ENCODE results near the gene PHACTR2.
"Not testable (repeated sequence)": the region's sequence is repeated elsewhere in the genome, so short reads cannot be mapped to it uniquely, and the experiment has no call there.

Gene PHACTR2

DNA sequence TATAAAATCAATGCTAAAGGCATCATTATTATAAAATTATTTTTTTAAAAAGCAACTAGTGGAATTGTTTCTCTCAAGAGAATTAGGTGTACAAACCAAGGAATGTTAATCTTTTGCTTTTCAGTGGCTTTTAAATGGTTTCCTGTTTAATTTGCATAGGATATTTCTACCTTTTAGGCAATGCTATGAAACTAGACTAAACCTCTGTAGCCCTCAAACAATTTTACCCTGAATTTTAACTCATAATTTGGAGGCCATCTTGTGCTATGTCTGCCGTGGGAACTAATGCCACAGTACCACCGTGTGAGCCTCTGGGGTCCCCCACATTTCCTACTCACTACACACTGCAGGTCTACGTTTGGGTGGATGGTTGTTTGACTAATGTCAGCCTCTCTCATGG is 20.6 kb downstream of the PHACTR2 start:
- no peak for DNase-seq (ENCODE audit: low read depth in 2 of 2, low spot score in 1 of 2)

DNA sequence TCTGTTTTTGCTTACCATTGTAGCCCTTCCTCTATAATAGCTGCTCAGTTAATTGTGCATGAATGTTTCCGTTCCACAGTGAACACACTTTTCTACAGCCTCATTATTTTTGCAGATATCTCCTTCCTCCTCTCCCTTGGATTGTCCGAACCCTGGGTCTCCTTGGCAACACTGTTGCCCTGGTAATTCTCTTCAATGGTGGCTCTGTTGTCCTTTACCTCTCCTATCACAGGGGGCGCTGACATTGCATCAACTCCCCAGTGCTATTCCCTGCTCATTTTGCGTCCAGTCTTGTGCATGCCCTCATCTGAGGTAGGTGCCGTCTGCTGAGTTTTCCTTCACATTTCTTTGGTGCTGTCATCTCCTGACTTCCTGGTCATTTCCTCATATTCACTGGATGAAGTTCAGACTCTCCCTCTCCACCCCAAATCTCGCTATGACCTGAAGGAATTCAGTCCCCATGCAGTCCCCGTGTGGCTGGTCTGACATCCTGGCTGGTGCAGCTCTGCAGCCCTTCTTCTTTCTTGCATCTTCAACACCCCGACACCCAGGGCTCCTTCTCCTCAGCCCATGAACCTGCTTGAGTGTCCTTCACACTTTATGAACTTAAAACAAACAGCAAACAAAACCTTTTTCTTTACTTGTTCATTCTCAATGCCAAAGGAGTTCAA is 21.1 kb downstream of the PHACTR2 start:
- no peak for DNase-seq (ENCODE audit: low read depth in 2 of 2, low spot score in 1 of 2)

DNA sequence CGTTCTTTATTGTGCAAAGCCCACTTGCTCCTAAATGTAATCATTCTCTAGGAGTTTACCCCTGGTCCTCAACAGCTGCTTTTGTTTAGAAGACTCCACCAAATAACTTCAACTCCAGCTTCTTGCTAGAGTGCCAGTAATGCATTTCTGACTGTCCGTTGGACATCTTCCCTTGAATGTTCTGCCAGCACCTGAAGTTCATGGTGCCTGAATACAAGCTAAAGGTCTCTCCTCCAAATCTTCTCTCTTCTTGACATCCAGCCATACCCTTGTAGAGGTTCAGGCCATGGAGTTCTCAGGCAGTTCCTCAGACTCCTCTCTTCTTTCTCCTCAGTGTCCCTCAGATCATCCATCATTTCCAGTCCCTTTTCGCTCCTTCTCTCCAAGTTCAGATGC is 21.7 kb downstream of the PHACTR2 start:
- DNase-seq (ENCODE audit: low read depth in 2 of 2, low spot score in 1 of 2): no peak

DNA sequence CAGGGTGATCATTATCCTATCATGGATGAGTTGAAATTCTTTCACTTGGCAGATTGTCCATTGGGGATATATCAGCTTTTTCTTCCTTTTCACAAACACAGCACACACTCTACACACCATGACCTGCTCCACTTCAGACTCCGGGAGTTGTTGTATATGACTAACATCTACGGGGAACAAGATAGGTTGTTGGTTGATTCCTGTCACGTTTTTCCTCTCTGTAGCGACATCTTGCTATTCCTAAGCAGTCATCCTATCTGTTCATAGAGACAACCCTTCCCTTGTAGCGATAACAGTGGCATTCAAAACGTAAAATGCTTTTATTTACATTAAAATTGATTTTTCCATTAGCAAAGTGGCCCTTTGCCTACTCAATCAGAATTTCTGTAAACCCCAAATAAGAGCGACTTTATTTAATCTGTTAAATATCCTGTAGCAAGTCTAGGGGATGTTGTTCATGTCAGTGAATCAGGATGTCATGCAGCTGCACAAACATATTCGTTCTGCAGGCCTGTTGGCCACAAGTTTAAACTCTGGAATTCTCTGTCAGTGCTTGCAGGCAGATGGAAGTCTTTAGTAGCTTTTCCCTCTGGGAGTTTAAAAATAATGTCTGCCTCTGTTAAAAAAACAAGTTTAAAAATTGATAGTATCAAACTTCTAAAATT is 23.1 kb downstream of the PHACTR2 start:
- no peak for DNase-seq (ENCODE audit: low read depth in 2 of 2, low spot score in 1 of 2)

DNA sequence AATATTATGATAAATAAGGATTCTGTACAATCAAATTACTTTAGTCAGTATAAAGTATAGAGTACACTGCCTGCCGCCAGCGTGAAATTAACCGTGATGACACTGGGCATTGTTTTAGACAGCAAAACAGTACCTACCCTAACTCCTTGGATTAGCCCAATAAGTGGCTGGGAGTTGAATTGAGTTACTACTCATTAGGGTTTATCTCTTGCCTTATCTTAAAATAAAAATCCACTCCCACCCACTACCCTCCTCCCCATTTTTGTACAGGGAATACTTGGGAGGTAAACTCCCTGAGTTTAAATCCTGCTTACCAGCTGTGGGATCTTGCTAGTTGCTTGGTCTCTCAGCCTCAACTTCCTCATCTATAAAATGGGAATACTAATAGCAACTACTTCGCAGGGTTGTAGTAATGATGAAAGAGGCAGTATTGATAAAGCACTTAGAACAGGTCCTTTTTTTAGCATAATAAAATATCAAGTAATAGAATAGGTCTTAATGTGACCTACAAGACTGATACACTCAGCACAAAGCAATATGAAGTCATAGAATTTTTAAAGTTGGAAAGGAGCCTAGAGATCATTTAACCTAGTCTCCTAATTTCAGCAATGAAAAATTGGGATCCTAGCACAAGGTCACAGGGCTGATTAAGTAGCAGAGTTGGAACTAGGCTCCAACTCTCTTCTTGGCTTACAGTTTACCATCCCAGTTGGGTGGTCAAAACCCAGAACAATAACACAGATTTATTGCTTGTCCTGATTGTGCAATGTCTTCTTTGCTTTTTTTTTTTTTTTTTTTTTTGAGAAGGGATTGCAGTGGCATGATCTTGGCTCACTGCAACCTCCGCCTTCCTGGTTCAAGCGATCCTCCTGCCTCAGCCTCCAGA is 23.8 kb downstream of the PHACTR2 start:
- DNase-seq (ENCODE audit: low read depth in 2 of 2, low spot score in 1 of 2): no peak

DNA sequence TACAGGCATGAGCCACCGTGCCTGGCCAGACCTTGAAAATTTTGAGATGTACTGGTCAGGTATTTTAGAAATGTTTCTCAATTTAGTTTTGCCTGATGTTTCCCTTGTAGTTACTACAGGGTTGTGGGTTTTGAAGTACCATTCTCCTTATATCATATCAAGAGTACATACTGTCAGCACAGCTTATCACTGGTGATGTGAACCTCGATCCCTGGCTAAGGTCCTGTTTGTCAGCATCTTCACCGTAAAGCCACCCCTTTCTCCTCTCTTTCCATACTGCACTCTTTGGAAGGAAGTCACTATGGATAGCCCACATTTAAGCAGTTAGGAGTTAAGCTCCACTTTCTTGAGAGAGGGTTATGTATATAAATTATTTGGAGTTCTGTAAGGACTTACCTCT is 27.8 kb downstream of the PHACTR2 start:
- DNase-seq (ENCODE audit: low read depth in 2 of 2, low spot score in 1 of 2): no peak

DNA sequence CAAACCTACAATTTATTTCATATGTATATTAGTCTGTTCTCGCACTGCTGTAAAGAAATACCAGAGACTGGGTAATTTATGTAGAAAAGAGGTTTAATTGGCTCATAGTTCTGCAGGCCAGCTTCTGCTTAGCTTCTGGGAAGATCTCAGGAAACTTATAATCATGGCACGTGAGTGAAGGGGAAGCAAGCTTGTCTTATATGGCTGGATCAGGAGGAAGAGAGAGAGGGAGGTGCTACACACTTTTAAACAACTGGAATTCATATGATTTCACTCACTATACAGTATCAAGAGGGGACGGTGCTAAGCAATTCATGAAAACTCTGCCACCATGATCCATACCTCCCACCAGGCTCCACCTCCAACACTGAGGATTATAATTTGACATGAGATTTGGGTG is 29.9 kb downstream of the PHACTR2 start:
- no peak for DNase-seq (ENCODE audit: low read depth in 2 of 2, low spot score in 1 of 2)

DNA sequence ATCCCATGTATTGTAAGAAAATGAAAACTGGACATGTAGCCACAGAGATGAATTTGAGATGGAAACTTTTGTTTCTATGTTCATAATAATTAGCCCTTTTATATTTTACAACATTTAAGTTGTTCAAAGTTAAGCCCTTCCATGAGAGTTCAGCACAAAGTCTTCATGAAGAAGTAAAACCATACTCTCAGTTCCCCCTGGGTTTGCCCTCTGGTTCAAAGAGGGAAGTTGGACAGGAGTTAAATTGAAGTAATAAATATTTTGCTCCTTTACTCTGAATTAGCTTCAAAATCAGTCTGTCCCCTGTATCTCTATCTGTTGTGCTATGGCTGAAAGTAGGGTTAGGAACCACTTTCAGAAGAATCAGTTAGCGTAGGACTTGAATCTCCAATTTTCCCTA is 31.1 kb downstream of the PHACTR2 start:
- no peak for DNase-seq (ENCODE audit: low read depth in 2 of 2, low spot score in 1 of 2)

DNA sequence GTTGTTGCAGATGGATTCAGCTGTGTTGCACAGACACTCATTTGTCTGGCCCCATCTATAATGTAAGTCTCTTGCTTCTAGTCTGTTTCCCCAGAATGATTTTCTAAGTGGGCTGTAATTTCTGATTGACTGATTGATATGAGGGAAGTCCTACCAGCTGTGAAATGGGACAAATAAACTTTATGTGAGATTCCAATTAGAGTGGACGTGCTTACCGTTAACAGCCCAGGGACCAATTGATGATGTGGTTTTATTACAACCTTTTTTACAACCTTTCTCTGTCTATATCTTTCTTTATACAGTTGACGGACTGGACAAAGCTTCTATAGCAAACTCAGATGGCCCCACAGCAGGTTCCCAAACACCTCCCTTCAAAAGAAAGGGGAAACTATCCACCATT is 33.9 kb downstream of the PHACTR2 start:
- DNase-seq (ENCODE audit: low read depth in 2 of 2, low spot score in 1 of 2): no peak

DNA sequence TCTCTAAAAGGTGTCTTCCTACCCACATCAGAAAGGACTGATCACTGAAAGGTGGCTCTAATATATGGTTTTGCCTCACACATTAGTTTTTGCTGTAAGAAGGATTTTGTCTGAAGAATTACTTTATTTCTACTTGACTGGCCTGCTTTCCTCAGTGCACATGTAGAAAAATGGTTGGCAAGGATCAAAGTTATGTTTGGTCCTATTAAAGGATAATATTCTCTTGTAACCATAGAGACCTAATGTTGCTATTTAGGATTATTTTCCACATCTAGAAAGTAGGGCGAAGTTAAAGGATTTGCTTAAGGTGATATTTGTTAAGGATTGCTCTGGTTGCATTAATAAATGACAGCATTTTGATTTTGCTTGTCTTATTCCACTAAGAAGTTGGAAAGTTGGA is 40.7 kb downstream of the PHACTR2 start:
- DNase-seq (ENCODE audit: low read depth in 2 of 2, low spot score in 1 of 2): no peak

DNA sequence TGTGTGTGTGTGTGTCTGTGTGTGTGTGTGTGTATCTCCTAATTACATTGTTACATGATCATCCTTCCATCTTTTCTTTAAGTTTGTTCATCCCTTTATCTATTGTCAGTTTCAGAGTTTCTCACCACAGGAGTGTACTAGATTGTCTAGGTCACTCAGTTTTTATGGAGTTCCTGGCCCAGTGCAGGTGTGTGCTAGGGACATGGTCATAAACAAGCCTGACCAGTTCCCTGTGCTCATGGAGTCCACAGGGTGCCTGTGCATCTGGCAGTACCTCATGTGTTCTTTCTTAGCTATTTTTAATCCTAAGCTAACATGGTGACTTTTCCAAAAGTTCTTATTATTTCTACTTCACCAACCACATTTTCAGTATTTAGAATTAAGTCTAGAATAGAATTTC is 43.9 kb downstream of the PHACTR2 start:
- no peak for DNase-seq (ENCODE audit: low read depth in 2 of 2, low spot score in 1 of 2)

DNA sequence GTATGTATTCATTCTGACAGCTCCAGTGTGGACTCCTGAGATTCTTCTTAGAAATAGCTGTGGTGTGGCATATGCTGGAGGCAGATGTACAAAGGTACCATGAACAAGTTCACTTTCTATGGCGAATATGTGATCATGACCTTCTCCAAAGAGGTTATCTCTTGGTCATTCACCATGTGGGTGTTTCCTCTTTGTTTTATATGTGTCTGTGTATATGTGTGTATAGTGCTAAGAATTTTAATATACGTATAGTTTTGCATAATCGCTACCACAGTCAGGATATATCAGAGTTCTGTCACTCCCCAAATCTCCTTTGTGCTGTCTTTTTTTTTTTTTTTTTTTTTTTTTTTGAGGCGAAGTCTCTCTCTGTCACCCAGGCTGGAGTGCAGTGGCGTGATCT is 47.1 kb downstream of the PHACTR2 start:
- DNase-seq (ENCODE audit: low read depth in 2 of 2, low spot score in 1 of 2): no peak

DNA sequence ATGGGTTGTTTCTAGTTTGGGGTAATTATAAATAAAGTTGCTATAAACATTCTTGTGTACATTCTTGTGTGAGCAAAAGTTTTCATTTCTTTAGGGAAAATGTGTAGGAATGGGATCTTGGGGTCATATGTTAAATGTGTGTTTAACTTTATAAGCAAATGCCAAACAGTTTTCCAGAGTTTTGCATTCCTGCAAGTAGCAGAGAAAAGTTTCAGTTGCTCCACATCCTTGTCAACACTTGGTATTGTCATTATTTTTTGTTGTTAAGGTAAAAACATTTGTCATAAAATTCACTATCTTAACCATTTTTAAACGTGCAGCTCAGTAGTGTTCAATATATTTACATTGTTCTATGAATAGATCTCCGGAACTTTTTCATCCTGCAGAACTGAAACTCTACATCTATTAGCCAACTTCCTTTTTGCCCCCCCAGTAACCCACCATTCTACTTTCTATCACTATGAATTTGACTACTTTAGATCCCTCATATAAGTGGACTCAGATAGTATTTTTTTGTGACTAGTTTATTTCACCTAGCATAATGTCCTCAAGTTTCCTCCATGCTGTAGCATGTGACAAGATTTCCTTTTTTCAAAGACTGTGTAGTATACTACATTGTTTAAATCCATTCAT is 48.4 kb downstream of the PHACTR2 start:
- no peak for DNase-seq (ENCODE audit: low read depth in 2 of 2, low spot score in 1 of 2)

DNA sequence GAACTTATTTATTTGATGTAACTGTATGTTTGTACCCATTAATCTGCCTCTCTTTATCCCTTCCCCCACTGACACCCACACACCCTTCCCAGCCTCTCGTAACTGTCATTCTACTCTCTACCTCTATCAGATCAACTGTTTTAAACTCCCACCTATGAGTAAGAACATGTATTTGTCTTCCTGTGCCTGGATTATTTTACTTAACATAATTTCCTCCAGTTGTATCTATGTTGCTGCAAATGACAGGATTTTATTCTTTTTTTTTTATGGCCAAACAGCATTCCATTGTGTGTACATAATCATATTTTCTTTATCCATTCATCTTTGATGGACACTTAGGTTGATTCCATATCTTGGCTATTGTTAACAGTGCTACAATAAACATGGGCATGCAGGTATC is 49.3 kb downstream of the PHACTR2 start:
- no peak for DNase-seq (ENCODE audit: low read depth in 2 of 2, low spot score in 1 of 2)

DNA sequence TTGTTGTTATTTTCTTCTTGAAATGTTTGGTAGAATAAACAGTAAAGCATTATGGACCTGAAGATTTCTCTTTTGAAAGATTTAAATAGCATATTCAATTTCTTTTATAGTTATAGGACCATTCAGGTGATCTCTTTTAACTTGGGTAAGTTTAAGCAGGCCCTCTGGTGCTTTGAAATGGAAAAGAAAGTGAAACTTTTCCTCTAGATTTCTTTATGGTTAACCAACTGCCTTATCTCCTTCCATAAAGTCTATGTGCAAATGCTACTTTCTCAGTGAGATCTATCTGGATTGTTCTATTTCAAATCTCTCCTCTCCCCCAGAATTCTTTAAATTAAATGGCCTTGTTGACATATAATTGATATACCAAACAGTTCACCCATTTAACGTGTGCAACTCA is 54.0 kb downstream of the PHACTR2 start:
- DNase-seq (ENCODE audit: low read depth in 2 of 2, low spot score in 1 of 2): no peak

DNA sequence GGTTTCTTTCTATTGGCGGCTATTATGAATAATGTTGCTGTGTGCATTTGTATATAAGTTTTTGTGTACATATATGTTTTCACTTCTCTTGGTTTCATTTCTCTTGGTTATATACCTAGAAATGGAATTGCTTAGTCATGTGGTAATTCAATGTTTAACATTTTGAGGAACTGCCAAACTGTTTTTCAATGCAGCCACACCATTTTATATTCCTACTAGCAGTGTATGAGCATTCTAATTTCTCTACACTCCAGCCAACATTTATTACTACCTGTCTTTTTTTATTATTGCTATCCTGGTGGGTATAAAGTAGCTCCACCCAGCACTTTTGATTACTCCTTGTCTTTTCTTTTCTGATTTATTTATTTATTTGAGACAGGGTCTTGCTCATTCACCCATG is 54.8 kb downstream of the PHACTR2 start:
- DNase-seq (ENCODE audit: low read depth in 2 of 2, low spot score in 1 of 2): no peak

DNA sequence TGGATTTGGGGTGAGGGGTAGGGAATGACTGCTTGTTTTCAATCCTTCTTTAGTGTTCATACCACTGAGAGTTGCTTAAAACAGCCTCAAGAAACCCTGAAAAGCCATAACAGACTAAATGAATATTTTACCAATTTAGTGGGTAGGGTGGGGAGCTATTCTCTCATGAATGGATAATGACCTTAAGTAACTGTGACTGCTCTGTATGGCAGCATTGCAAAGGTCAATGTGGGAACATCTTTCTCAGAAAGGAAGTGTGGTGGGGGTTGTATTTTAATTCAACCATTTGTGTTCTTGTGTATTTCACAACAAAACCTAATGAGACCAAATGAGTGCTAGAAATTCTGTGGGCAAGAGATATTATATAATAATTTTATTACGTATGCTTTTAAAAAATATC is 55.7 kb downstream of the PHACTR2 start:
- DNase-seq (ENCODE audit: low read depth in 2 of 2, low spot score in 1 of 2): no peak

DNA sequence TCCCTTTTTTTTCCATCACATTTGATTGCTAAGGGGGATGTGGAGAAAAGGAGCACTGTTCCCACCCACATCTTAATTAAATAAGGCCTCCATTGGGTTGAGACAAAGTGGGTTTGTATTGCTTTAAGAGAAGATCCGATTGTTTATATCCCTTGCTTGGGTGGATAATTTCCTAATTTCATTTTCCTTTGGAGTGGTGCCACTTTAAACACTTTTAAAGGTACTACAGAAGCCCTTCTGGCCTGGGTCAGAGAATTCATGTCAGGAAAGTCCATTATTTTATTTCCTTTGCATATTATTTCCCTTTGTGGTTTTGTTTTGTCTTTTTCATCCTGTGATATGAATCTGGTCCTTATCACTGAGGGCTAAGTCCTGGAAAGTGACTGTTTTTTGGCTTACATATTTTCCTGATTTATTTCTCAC is 56.9 kb downstream of the PHACTR2 start:
- no peak for DNase-seq (ENCODE audit: low read depth in 2 of 2, low spot score in 1 of 2)

DNA sequence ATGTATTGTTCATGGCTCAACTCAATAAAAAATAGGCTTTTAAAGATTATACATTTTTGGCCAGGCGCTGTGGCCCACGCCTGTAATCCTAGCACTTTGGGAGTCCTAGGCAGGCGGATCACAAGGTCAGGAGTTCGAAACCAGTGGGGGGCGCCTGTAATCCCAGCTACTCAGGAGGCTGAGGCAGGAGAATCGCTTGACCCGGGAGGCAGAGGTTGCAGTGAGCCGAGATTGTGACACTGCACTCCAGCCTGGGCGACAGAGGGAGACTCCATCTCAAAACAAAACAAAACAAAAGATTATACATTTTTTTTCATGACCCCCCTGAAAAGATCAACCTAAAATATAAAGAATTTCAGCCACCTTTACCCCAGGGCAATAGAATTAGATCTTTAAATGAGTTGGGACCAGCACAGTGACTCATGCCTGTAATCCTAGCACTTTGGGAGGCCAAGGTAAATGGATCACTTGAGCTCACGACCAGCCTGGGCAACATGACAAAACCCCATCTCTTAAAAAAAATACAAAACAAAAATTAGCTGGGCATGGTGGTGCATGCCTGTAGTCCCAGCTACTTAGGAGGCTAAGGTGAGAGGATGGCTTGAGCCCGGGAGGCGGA is 60.4 kb downstream of the PHACTR2 start:
- DNase-seq (ENCODE audit: low read depth in 2 of 2, low spot score in 1 of 2): not testable (repeated sequence)

DNA sequence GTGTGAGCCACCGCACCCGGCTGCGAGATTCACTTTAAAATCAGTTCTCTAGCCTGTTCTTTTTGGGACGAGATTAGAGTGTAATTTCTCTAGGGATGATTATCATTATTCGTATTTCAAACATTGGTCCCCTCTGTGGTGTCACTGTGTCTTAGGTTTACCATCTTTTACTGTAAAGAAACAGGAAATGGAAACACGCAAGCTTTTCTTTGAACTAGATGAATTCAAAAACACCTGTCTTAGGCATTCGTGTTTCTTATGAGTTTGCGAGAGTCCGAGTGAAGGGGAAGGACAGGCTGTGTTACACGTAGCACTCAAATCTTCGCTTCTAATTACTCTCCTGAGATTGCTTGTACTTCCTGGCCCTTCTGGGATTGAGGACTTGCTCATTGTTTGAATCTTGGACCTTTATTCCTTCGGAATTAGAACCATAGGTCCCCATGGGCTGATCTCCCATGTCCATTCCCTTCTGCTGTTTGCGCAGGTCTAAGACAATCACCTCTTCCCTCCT is 61.6 kb downstream of the PHACTR2 start:
- DNase-seq (ENCODE audit: low read depth in 2 of 2, low spot score in 1 of 2): no peak

DNA sequence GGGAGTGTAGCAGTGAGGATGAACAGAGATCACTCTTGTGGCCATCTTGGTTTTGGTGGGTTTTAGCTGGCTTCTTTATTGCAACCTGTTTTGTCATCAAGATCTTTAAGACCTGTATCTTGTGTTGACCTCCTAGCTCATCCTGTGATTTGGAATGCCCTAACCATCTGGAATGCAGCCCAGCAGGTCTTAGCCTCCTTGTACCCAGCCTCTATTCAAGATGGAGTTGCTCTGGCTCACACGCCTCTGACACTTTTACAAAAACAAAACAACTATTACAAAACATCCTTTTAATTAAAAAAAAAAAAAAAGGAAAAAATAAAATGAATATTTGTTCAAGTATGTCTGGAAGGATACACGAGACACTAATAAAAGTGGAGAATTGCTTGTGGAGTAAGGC is 62.4 kb downstream of the PHACTR2 start:
- no peak for DNase-seq (ENCODE audit: low read depth in 2 of 2, low spot score in 1 of 2)

All from stimulated activated CD8-positive, alpha-beta memory T cell treated with anti-CD3 and anti-CD28 coated beads, Interleukin-4, amount 100 ng/mL, for 1 hour (primary cell).